Uterus (tissue), 2 donors: ENCODE results near the gene PHYKPL.

Experiments used
- CTCF ChIP-seq, 4 experiments: fragments of 200-600 bp in 2 of 4; fragments of 450-650 bp in 2 of 4; sonication (generic) in 2 of 4; IDR thresholded peaks; one replicate each; pipeline ENCODE4 v1.5.1; 2016 to 2019; ENCODE audit warnings: antibody characterized with exemption in 4 of 4, mild to moderate bottlenecking in 2 of 4, moderate library complexity in 1 of 4
- POLR2A ChIP-seq, 2 donors: fragments of 450-650 bp; IDR thresholded peaks; one replicate each; pipeline ENCODE4 v1.6.1; 2016; ENCODE audit warnings: antibody characterized with exemption in 2 of 2, mild to moderate bottlenecking in 1 of 2, moderate library complexity in 1 of 2

- no peak for TF ChIP-seq CTCF (IDR thresholded peaks at IDR 0.05)
- no peak for TF ChIP-seq POLR2A (IDR thresholded peaks at IDR 0.05)
These were observed 8.2 kb downstream of the PHYKPL start for GRCh38 chr5:178224403-178224802.
